Endothelial cell of umbilical vein (primary cell): ENCODE results near the gene EFTUD2. TPM values are rescaled to one million over a fixed set of nuclear protein-coding genes. Genes with fewer than 3 reads are reported as not detected.

Experiments
- BruUV-seq: library from RNA; stranded (reverse); fragments of 400-500 nt; replicated peaks from 2 replicates; lab custom pipeline; 2021; lab: Mats Ljungman, UMichigan
- CTCF ChIA-PET: fragments of 300-600, 350-600 bp; sonication (Branson Sonifier 250); formaldehyde crosslinking; loops from one replicate; lab custom pipeline; 2021; ENCODE audit warnings: antibody characterized with exemption, inconsistent platforms; lab: Charles Lee
- POLR2A ChIA-PET: fragments of 300-600, 350-600 bp; sonication (Branson Sonifier 250); formaldehyde crosslinking; loops from one replicate; lab custom pipeline; 2021; ENCODE audit warnings: antibody characterized with exemption, inconsistent platforms; lab: Charles Lee
- DNase-seq: peaks from one replicate; pipeline ENCODE4 v3.0.0-alpha.2; 2011; ENCODE audit warnings: low read depth, low spot score
- FAIRE-seq: peaks from 2 replicates; lab custom pipeline; 2011; peaks lifted over from hg19 to GRCh38; lab: Jason Lieb, UNC
- H2AFZ ChIP-seq: 2 replicates; pipeline ENCODE4 v1.6.0; 2012; ENCODE audit warnings: low read depth, low read length, control low read depth, inconsistent platforms
- H3K27ac ChIP-seq: 2 replicates; pipeline ENCODE4 v1.5.1; 2011; ENCODE audit warnings: low read depth, mild to moderate bottlenecking, control low read depth, low read length, moderate library complexity; ENCODE audit not compliant: insufficient read depth
- H3K27me3 ChIP-seq, 2 experiments: 2 replicates each; pipeline versions ENCODE4 v1.6.0 to v1.6.1; 2011; ENCODE audit warnings: low read length in 2 of 2, mixed read lengths in 1 of 2; ENCODE audit not compliant: control insufficient read depth in 2 of 2, insufficient read depth in 2 of 2
- H3K36me3 ChIP-seq, 2 experiments: 2 replicates in 1 of 2; 3 replicates in 1 of 2; pipeline ENCODE4 v1.5.1; 2011; ENCODE audit warnings: low read length in 2 of 2, mild to moderate bottlenecking in 1 of 2, moderate library complexity in 1 of 2; ENCODE audit not compliant: control insufficient read depth in 2 of 2, insufficient read depth in 2 of 2; ENCODE audit errors: extremely low read depth in 1 of 2
- H3K4me1 ChIP-seq: 3 replicates; pipeline ENCODE4 v1.5.1; 2011; ENCODE audit warnings: mild to moderate bottlenecking, low read length; ENCODE audit not compliant: control insufficient read depth, insufficient read depth; ENCODE audit errors: extremely low read depth
- H3K4me2 ChIP-seq: 2 replicates; pipeline ENCODE4 v1.6.1; 2011; ENCODE audit warnings: low read length, control low read depth, mixed read lengths; ENCODE audit not compliant: insufficient read depth
- H3K4me3 ChIP-seq, 3 experiments: fragments of 200-600 bp in 1 of 3; sonication (generic), shearing (Covaris generic) in 1 of 3; replicated peaks in 1 of 3; 2 replicates each; pipeline ENCODE4 v1.5.1; 2011 to 2016; ENCODE audit warnings: control low read depth in 3 of 3, low read length in 3 of 3, mild to moderate bottlenecking in 2 of 3, inconsistent platforms in 1 of 3, low read depth in 1 of 3, moderate library complexity in 1 of 3; ENCODE audit not compliant: insufficient read depth in 1 of 3
- H3K79me2 ChIP-seq: 2 replicates; pipeline ENCODE4 v1.6.0; 2012; ENCODE audit warnings: low read length, inconsistent platforms; ENCODE audit not compliant: control insufficient read depth, insufficient read depth
- H3K9ac ChIP-seq: replicated peaks from 2 replicates; pipeline ENCODE3; 2011; ENCODE audit warnings: low read length, control low read depth; ENCODE audit not compliant: insufficient read depth; ENCODE audit errors: extremely low read depth
- H3K9me1 ChIP-seq: replicated peaks from 3 replicates; pipeline ENCODE4 v1.6.0; 2011; ENCODE audit warnings: mild to moderate bottlenecking, low read length; ENCODE audit not compliant: control insufficient read depth, insufficient read depth; ENCODE audit errors: extremely low read depth
- H3K9me3 ChIP-seq: replicated peaks from 2 replicates; pipeline ENCODE4 v1.5.1; 2012; ENCODE audit warnings: low read length, inconsistent platforms; ENCODE audit not compliant: control insufficient read depth, insufficient read depth
- H4K20me1 ChIP-seq: replicated peaks from 2 replicates; pipeline ENCODE3; 2011; ENCODE audit warnings: mild to moderate bottlenecking, low read length; ENCODE audit not compliant: control insufficient read depth, insufficient read depth; ENCODE audit errors: extremely low read depth
- CTCF ChIP-seq, 2 donors: IDR thresholded peaks; 1 replicate in 1 of 2; 2 replicates in 1 of 2; pipeline ENCODE4 v1.5.1; 2011; ENCODE audit warnings: low read length in 2 of 2, mild to moderate bottlenecking in 2 of 2, moderate library complexity in 2 of 2, control low read depth in 1 of 2, inconsistent platforms in 1 of 2, low read depth in 1 of 2; ENCODE audit not compliant: insufficient read depth in 1 of 2; ENCODE audit errors: extremely low read depth in 1 of 2
- EZH2 ChIP-seq: IDR thresholded peaks from 2 replicates; pipeline ENCODE4 v1.6.1; 2012; ENCODE audit warnings: borderline replicate concordance, low read depth, mild to moderate bottlenecking, moderate library complexity, low read length, inconsistent platforms; ENCODE audit not compliant: severe bottlenecking
- FOS ChIP-seq: IDR thresholded peaks from 2 replicates; pipeline ENCODE4 v1.6.1; 2011; ENCODE audit warnings: mild to moderate bottlenecking, low read length, moderate library complexity, borderline replicate concordance; ENCODE audit not compliant: insufficient read depth
- GATA2 ChIP-seq: IDR thresholded peaks from 2 replicates; pipeline ENCODE4 v1.7.0; 2011; ENCODE audit warnings: low read depth, mild to moderate bottlenecking, moderate library complexity, mixed read lengths, low read length; ENCODE audit not compliant: insufficient read length, insufficient read depth
- JUN ChIP-seq: IDR thresholded peaks from 2 replicates; pipeline ENCODE4 v1.6.1; 2011; ENCODE audit warnings: borderline replicate concordance, low read depth; ENCODE audit not compliant: insufficient read length, insufficient read depth
- MAX ChIP-seq: IDR thresholded peaks from 2 replicates; pipeline ENCODE4 v1.6.1; 2011; ENCODE audit not compliant: insufficient read depth, insufficient read length
- MYC ChIP-seq: IDR thresholded peaks from one replicate; pipeline ENCODE4 v1.6.1; 2011; ENCODE audit warnings: mild to moderate bottlenecking, low read depth, low read length
- POLR2A ChIP-seq: IDR thresholded peaks from 2 replicates; pipeline ENCODE4 v1.6.1; 2012; ENCODE audit warnings: low read depth, mild to moderate bottlenecking, control low read depth, low read length
- POLR2AphosphoS5 ChIP-seq: IDR thresholded peaks from 2 replicates; pipeline ENCODE4 v1.6.1; 2012; ENCODE audit warnings: low read depth, mild to moderate bottlenecking, control low read depth, low read length, moderate library complexity; ENCODE audit not compliant: insufficient read depth
- dilution Hi-C: fragments of 300-500 bp; cut with MboI; formaldehyde crosslinking; loops from one replicate; pipeline ENCODE4 v1.15.0; 2019; ENCODE audit warnings: low sequenced_read_pairs; ENCODE audit not compliant: extremely low pct_ligation_motif_present
- intact Hi-C: fragments of 100-400 bp; cut with micrococcal nuclease; formaldehyde crosslinking; loops from one replicate; pipeline ENCODE4 v1.10.0; 2022
- polyA plus RNA-seq, 4 experiments: library from polyadenylated mRNA; depleted of rRNA in 3 of 4; stranded (reverse) in 3 of 4; unstranded in 1 of 4; fragments of >200 nt; gene quantifications; 2 replicates each; pipeline versions ENCODE4 v1.2.1 to v1.2.3, GENCODE V29; 2011 to 2012; ENCODE audit warnings: missing spikeins in 1 of 4
- total RNA-seq: library from RNA; stranded (reverse); gene quantifications from 2 replicates; pipeline ENCODE4 v1.2.3, GENCODE V29; 2021

EFTUD2 gene
- total and polyA plus RNA-seq, 2 donors (not counting 3 experiments of a cell fraction or from before 2014, with no cell fraction given): 125 to 170 TPM

GRCh38 chr17:44912763-44913544 lies 13.7 kb upstream of the EFTUD2 start:
- Histone ChIP-seq H3K4me1 (peaks cover 12% of the 10 kb centered on the region), H2AFZ (peak overlapping the region; percentile 14), H3K27ac (no peak overlapping the region), H3K27me3 (no peaks in the 10 kb centered on the region), H3K36me3 (no peaks in the 10 kb centered on the region), H3K4me2 (no peak overlapping the region), H3K9ac (no peak overlapping the region), H3K9me1 (no peaks in the 10 kb centered on the region), H3K4me3 (no peak overlapping the region), H4K20me1 (no peaks in the 10 kb centered on the region), H3K9me3 (no peaks in the 10 kb centered on the region), H3K79me2 (no peaks in the 10 kb centered on the region)
- ChIA-PET CTCF (interaction anchor here (1.0 to 9.4 kb wide), 3 partner anchors 12 to 109 kb away, joined by 3 to 94 read pairs (median 28); partner anchors contain the start of gene EFTUD2), POLR2A (no interaction called here)
- no peak for DNase-seq
- intact Hi-C loops: no loop called here
- TF ChIP-seq MAX: no peak
- no peak for TF ChIP-seq EZH2
- TF ChIP-seq JUN: no peak
- TF ChIP-seq POLR2A: no peak
- no peak for TF ChIP-seq CTCF (IDR thresholded peaks at IDR 0.05; ENCODE audit: extremely low read depth in 1 of 2, insufficient read depth in 1 of 2, low read depth in 1 of 2, low read length in 2 of 2)
- no peak for TF ChIP-seq POLR2AphosphoS5
- no peak for TF ChIP-seq FOS
- TF ChIP-seq MYC: no peak
- TF ChIP-seq GATA2: no peak
- FAIRE-seq: no peak
- dilution Hi-C loops: no loop called here
- no TSS peak for BruUV-seq
